ENCODE results near the gene PPP2R3A.
"Not testable (repeated sequence)": the region's sequence is repeated elsewhere in the genome, so short reads cannot be mapped to it uniquely, and the experiment has no call there.

PPP2R3A gene

DNA sequence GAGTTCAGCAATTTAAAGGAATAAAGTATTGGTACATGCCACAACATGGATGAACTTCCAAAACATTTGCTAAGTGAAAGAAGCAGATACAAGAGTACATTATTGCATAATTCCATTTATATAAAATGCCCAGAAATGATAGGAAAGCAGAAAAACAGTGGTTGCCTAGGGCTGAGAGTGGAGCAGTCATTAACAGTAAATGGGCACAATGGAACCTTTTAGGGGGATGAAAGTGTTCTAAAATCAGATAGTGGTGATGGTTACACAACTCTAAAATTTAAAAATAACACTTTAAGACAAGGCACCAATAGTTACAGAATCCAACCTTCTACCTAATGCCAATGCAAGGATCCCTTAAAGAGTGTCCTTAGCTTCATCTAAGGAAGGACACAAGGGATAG is 196.0 kb downstream of the PPP2R3A start:
- FAIRE-seq: no peak

DNA sequence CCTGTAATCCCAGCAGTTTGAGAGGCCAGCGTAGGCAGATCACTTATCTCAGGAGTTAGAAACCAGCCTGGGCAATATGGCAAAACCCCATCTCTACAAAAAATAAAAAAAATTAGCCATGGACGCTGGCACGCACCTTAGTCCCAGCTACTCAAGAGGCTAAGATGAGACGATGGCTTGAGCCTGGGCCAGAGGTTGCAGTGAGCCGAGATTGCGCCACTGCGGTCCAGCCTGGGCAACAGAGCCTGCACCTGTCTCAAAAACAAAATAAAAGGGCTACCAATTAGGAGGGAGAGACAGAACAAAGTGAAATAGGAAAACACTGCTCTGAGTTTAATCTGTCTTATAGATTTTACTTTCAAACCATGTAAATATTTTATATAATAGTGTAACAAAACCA is 196.8 kb downstream of the PPP2R3A start:
- no peak for FAIRE-seq

DNA sequence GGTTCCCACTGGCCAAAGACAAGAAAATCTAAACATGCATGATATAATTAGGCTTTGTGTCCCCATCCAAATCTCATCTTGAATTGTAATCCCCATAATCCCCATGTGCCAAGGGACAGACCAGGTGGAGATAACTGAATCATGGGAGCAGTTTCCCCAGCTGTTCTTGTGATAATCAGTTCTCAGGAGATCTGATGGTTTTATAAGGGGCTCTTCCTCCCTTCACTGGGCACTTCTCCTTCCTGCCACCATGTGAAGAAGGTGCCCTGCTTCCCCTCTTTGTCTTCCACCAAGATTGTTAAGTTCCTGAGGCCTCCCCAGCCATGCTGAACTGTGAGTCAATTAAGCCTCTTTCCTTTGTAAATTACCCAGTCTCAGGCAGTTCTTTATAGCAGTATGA is 198.1 kb downstream of the PPP2R3A start:
- FAIRE-seq: not testable (repeated sequence)

DNA sequence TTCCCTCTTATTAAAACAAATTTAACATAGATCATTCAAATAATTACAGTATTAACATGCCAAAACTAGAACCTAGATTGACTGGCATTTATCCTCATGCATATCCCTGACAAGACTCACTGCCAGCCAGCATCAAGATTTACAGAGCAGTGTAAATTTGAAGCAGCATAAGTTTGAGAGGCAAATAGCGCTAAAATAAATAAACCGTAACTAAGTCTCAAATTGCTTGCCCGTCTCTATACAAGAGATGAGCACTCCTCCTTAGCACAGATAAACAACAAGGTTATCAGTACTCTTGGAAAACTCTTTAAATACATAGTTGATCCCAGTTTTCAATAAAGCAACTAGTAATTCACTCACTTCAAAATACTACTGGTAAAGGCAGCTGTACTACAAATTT is 201.0 kb downstream of the PPP2R3A start:
- FAIRE-seq: no peak

DNA sequence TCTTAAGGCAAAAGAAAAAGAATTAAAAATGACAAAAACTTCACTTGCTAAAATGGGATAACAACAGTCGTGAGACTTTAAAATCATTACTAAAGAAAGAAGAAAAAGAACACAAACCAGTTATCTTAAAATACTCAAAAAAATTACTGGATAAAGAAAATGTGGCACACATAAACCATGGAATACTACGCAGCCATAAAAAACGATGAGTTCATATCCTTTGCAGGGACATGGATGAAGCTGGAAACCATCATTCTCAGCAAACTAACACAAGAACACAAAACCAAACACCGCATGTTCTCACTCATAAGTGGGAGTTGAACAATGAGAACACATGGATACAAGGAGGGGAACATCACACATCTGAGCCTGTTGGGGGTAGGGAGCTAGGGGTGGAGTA is 202.7 kb downstream of the PPP2R3A start:
- FAIRE-seq: not testable (repeated sequence)

DNA sequence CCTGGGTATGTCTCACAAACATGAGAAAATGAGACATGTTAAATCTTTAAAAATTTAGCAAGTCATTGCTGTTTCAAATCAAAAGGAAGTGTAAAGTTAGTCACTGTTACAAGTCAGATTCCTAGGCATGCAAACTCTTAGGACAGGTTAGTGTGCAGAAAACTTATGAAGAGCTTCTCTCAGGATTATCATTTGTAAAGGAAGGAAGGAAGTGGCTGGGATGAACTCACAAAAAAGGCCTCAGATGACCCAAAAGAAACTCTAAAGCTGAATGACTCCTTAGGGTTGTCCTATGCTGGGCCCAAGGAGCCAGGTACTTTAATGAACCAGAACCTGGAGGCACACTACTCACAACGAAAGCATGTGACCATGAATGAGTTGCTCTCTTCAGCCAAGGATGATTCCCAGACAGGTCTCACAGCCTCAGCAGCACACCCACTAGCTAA is 205.6 kb downstream of the PPP2R3A start:
- no peak for FAIRE-seq

DNA sequence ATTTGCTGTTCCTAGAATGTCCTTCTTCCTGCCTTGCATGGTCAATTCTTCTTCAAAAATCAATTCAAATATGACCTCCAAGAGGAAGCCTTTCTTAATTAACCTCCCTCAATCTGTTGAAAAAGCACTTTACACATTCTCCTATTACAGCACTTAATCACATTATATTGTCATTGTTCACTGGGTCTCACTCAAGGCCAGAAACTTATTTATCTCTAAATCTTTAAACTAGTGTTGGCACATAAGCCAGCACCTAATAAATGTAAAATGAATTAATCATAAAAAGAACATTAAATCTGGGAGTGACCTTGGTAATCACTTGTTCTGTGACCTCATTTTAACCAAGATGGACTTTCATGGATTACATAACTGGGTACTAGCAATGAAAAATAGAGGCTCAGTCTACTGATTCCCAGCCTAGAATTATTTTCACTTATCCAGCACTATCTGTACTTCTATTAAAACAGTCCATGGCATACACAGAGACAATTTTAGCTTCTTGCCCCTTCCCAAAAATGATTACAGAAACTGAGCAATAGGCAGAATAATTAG is 208.5 kb downstream of the PPP2R3A start:
- no peak for FAIRE-seq

DNA sequence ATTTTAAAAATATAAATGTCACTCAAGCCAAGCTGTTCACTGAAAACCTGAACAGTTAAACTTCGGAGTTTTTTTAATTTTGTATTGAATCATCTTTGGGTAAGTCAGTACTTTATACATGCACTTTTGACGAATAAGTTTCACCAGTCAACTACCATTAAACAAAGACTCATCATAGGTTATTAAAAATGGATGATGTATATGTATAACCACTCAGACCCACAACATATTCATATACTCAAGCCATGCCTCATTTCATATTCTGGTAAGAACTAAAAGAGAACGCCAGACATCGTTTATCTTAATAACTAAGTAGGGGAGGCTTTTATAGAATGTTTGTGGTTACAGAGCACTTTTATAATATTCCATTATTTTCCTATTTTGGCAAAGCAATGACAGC is 212.3 kb downstream of the PPP2R3A start:
- no peak for FAIRE-seq

DNA sequence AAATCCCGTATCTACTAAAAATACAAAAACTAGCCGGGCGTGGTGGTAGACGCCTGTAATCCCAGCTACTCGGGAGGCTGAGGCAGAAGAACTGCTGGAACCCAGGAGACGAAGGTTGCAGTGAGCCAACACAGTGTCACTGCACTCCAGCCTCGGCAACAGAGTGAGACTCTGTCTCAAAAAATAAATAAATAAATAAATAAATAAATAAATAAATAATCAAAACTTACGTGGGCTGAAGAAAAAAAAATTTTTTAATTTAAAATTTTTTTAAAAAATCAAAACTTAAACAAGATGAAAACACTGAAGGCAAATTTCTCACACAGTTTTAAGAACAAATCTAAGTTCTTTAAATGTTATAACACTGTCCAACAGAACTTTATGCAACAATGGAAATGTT is 216.2 kb downstream of the PPP2R3A start:
- FAIRE-seq: peak; percentile 21

DNA sequence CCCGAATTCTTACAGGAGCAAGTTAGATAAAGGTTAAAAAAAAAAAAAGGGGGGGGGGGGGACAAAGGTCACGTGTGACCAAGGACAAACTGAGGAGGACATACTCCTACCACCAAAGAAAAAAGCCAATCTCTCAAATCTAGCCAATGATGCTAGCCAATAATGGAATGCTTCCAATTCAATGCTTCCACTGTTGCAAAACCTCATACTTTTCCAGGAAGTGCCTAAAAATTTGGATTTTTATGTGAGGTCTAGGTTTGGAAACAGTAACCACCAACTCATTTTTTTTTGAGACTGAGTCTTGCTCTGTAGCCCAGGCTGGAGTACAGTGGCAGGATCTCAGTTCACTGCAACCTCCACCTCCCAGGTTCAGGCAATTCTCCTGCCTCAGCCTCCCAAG is 219.2 kb downstream of the PPP2R3A start:
- no peak for FAIRE-seq

DNA sequence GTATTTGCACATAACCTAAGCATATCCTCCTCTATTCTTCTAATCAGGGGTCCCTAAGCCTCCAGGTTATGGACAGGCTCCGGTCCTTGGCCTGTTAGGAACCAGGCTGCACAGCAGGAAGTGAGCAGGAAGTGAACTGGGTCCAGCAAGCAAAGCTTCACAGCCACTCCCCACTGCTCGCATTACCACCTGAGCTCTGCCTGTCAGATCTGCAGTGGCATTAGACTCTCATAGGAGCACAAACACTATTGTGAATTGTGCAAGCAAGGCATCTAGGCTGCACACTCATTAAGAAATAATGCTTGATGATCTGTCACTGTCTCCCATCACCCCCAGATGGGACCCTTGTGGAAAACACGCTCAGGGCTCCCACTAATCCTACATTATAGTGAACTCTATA is 220.8 kb downstream of the PPP2R3A start:
- no peak for FAIRE-seq

DNA sequence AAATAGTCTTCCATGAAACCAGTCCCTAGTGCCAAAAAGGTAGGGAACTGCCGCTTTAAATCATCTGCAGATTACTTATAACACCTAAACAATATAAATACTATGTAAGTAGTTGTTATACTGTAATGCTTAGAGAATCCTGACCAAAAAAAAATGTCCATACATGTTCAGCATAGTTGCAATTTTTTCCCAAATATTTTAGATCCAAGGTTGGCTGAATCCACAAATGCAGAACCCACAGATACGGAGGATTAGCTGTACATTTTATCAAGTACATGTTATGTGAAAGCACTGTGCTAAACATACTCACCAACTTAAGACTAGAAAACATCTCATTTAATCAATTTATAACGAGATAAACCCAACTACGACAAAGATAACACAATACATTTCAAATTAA is 221.3 kb downstream of the PPP2R3A start:
- FAIRE-seq: no peak

DNA sequence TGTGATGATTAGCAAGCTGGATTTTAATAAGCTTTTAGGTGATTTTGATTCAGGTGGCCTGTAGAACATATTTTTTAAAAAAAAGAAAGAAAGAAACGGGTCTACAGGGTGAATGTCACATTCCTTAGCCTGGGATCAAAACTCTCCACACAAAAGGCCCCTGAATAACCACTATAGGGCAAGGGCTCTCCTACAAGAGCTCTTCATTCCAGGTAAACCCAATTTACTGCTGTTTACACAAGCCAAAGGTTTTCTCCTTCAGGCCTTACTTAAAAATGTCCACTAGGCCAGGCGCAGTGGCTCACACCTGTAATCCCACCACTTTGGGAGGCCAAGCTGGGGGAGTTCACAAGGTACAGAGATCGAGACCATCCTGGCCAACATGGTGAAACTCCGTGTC is 222.3 kb downstream of the PPP2R3A start:
- FAIRE-seq: no peak

DNA sequence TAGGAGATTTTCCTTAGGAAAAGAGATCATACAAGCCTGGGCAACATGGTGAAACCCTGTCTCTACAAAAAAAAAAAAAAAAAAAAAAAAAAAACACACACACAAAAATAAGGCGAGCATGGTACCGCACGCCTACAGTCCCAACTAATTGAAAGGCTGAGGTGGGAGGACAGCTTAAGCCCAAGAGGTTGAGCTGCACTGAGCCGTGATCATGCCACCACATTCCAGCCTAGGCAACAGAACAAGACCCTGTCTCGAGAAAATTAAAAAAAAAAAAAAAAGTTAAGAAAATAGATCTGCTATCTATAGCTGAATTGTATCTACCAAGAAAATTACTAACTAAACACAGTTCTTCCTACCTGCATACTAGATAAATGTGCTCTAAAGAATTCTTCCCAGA is 223.5 kb downstream of the PPP2R3A start:
- no peak for FAIRE-seq

DNA sequence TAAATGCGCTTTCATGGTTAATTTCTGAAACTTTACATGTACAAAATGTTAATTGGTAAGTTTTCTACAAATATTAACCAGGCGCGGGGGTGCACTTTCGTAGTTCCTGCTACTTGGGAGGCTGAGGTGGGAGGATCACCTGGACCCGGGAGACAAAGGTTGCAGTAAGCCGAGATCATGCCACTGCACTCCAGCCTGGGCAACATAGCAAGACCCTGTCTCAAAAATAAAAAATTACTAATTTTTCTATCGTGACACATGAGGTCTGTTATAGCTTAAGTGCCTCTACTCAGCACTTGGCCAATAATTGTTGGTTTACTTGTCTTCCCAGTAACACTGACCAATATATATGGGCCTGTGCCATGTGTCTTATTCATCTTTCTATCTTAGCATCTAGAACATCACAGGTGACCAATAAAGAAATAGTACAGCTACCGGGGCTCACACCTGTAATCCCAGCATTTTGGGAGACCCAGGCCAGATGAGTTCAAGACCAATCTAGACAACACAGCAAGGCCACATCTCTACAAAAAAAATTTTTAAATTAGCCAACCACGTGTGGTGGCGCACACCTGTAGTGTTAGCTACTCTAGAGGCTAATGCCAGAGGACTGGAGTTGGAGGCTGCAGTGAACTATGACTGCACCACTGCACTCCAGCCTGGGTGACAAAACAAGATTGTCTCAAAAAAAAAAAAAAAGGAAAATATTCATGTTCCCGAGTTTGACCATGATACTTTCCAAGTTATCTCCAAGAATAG is 224.5 kb downstream of the PPP2R3A start:
- no peak for FAIRE-seq

DNA sequence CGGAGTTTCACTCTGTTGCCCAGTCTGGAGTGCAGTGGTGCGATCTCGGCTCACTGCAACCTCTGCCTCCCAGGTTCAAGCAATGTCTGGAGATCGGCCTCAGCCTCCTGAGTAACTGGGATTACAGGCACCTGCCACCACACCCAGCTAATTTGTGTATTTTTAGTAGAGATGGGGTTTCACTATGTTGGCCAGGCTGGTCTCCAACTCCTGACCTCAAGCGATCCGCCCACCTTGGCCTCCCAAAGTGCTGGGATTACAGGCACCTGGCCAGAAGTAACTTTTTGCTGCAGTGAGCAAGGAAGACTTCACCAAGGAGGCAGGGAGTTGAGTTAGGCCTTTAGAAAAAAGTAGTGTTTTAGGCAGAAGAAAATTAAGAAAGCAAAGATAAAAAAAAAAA is 226.7 kb downstream of the PPP2R3A start:
- not testable (repeated sequence) for FAIRE-seq

DNA sequence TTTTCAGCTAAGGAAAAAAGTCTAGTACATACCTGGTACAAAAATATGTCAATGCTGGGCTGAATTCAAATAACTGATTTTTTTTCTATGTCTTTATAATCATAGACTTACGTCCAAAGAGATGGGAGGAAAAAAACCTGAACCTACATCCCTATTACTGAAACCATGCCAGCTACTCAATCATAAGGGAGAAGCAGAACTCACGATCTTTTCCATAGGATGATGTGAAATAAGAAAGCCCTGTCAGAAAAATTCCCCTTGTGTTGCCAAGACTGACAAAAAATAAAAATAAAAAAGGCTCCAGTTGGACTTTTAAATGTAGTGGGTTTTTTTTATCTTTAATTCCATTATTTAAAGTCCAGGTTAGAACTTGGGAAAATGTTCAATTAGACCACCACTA is 227.3 kb downstream of the PPP2R3A start:
- FAIRE-seq: no peak

DNA sequence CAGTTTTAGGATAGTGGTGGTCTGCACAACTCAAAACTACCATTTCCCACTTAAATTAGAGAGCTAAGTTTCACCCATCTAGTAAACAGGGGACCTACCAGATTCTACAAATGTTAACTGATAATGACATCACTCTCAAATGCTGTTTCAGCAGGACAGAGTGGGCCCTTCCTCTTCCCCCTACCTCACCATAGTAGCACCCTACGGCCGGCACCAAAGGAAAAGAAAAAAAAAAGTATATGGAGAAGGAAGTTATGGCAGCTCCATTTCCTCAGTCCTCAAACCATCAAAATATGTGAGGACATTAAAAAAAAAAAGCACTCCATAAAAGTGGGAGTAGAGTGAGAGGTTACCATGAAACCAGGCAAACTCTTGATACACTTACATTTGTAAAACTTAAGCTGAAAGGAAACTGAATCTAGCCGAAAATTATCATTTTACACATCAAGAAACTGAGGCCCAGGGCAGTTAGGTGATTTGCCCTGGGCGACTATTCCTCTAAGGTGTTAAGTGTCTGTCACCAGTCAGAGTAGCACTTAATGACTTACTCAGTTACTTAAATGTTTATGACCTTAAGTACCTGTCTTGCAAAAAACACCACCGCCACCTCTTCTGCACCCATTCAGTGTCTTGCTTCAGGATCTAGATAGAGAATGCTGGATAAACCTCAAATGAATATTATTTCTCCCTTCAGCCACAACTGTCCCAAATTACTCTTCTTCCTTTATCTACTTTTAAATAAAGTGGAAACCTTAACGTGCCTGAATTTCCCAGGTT is 227.9 kb downstream of the PPP2R3A start:
- FAIRE-seq: no peak

DNA sequence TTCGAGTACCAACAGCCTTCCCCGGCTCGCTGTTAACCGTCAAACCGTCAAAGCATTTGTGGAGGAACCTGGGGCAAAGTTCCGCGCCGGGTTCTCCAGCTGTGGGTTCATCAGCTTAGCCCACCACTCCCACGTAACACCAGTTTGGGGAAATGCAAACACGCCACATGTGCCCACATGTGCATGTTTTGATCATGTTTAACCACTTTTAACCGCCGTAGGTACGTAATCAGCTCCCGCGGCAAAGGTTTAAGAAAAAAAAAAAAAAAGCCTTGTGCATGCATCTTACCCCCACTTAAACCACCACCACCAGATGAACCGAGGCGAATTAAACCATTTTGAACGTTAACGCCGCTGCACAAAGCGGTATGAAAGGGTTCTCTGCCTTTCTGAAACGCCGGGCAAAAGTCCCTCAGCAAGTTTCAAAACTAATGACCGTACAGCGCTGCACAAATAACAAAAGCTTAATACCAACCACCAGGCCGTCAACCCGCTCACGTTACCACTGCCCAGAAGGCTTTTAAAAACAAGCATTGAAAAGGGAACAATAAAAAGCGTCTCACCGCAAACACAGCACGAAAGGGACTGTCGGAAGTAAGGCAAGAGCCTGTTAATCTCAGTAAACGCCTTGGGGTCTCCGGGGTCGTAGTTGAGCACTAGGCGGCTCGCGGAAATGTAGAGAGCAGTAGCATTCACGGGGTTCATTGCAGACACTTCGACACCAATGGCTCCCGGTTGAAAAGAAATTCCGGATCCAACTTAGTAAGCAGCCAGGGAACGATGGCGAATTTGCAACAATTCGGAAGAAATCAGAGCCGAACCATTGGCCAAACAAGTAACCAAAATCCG is 229.1 kb downstream of the PPP2R3A start:
- FAIRE-seq: no peak

DNA sequence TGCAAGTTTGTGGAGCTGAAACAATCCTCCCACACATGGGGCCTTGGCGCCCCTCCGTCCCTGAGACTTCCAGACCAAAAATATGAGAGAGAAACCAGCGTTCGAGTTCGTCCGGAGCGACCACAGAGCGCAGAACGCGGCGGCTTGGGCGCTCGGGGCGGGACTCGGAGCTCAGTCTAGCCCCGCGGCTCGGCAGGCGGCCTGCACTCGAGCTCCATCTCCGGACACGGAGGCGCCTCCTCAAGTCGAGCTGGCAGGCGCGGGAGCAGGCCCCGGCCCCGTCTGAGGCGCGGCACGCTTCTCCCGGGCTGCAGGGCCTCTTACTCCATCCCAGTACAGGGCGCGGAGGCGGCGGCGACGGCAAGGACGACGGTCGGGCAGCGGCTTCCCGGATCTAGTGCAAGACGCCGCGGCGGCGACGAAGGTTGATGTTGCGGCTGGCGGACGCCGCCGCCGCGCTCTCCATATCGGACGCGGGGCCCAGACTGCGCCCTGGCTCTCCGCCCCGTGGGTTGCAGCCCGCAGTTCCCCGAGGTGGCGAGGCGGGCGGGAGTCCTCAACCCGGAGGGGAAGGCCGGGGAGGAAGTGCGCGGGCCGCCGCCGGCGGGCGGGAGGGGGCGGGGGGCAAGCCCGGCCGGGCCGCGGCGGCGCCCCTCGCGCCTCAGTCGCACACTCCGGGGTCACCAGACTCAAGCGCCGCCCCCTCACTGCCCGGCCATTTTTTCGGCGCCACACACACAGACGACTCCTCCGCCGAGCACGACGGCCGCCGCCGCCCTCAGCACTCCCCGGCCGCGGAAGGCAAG is 229.9 kb downstream of the PPP2R3A start:
- FAIRE-seq: no peak

DNA sequence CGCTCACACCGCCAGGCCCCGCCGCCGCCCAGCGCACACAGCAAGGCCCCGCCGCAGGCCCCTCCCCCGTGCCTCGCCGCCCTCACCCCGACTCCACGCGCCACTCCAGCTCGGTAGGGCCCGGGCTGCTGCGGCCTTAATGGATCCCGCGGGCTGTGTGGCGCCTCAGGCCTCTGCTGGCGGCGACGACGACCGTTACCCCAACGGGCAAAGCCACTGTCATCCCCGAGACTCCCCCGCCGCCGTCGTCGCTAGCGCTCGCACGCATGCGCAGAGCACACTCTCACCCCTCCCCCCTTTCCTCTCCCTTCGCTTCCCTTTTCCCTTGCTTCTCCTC is 230.5 kb downstream of the PPP2R3A start, which contains the start of gene MSL2:
Gene MSL2 (minus strand): TSS at position 272 of the 337 bp plus-strand sequence. CDS start 1,222 bp downstream, outside the sequence.
- FAIRE-seq: no peak

Measured in colon (tissue), 2 donors.